GM19238 (cell line): ENCODE measurements around the gene ABHD17A.

Experiments used
- DNase-seq: peaks from one replicate; pipeline ENCODE4 v3.0.0; 2011; ENCODE audit warnings: low spot score; ENCODE audit not compliant: insufficient read length

Gene ABHD17A

DNA sequence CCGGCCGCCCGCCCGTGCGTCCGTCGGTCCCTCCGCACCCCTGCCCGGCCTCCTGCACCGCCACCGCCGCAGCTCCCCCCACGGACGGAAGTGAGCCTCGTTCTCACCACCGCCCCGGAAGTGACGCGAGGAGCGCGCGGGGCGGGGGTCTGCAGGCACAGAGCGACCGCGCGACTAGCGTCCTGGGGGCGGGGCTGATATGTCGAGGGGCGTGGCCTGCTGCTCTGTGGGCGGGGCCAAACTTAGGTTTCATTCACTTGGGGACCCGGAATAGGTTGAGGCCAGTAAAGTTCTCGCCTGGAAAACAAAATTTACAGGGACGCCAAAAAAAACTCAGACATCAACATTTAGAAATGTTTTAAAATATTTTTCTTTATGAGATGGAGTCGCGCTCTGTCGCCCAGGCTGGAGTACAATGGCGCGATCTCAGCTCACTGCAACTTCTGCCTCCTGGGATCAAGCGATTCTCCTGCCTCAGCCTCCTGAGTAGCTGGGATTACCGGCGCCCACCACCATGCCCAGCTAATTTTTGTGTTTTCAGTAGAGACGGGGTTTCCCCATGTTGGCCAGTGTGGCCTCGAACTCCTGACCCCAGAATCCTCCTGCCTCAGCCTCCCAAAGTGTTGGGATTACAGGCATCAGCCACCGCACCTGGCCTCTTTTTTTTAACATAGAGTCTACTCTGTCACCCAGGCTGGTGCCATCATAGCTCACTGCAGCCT, at the start of gene ABHD17A:
Gene ABHD17A, minus strand, starts transcription at position 99 of the 722 bp plus-strand sequence. CDS start 3,930 bp downstream, outside the sequence.
- peak; percentile 98 for DNase-seq

DNA sequence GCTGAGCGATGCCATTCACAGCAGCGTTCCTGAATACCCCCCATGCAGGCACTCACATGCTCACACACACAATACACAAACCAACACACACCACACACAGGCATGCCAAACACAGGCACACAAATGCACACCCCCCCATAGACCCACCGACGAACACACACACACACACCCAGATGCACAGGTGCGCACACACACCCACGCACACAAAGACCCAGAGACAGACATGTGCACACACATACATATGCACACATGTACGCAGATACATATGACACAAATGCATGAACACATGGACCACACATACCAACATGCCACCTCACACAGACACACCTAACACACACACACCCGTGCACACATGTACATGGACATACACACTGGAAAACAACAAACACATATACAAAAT, 48.6 kb upstream of the ABHD17A start:
- DNase-seq: no peak

DNA sequence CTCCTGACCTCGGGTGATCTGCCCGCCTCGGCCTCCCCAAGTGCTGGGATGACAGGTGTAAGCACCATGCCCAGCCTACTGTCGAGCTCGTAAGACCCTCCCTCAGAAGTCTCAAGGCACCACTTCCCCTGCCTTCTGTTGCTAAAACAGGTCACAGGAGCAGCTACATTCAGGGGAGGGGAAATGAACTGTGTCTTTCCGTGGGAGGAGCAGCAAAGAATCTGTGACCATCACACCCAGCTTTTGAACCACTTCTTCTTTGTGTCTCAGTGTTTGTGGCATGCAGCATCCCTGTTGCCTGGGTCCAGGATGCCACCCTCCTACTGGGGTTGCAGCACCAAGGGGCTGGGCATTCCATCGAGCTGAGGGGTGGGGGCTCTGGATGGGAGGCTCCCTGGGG, 47.9 kb upstream of the ABHD17A start:
- no peak for DNase-seq

DNA sequence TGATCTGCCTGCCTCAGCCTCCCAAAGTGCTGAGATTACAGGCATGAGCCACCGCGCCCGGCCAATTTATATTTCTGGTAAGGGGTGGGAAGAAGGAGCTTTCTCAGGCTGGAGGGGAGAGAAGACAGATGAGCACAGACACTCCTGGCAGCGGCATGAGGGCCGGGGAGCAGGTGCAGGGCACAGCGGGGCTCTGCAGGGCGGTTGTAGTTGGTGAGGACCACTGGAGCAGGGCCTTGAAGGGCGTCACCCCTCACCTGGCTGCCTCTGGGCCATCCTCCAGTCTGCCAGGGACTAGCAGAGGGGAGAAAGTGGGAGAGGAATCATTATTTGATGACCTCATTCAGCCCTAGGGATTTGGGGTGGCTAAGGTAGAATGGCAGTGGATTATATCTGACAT, 47.1 kb upstream of the ABHD17A start:
- no peak for DNase-seq

- no peak for DNase-seq
Measured at GRCh38 chr19:1931445-1931844, 46.1 kb upstream of the ABHD17A start.

DNA sequence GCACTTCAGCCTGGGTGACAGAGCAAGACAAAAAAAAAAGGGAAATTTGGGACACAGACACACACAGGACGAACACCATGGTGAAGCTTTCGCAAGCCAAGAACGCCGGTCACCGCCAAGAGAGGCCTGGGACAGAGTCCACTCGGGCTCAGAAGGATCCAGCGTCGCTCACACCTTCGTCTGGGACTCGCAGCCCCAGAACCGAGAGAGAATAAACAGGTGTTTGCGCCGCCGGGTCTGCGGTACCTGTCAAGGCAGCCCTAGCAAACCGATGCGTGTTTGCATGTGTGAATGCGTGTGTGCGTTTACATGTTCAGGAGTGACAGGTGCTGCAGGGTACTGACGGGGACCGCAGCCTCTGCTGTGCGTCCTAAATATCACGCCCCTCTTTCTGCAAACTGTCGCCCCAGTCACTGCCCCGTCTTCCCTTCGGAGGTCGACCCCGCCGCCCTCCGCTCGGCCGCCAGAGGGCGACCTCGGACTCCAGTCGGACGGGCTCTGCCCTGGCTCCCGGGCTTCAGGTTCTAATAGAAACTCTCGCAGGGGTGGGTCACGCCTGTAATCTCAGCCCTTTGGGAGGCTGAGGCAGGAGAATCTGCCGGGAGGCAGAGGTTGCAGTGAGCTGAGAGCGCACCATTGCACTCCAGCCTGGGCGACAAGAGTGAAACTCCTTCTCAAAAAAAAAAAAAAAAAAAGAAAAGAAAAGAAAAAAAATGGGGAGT, 43.9 kb upstream of the ABHD17A start:
- peak; percentile 89 for DNase-seq

- no peak for DNase-seq
Measured at GRCh38 chr19:1925544-1925943, 40.2 kb upstream of the ABHD17A start.

DNA sequence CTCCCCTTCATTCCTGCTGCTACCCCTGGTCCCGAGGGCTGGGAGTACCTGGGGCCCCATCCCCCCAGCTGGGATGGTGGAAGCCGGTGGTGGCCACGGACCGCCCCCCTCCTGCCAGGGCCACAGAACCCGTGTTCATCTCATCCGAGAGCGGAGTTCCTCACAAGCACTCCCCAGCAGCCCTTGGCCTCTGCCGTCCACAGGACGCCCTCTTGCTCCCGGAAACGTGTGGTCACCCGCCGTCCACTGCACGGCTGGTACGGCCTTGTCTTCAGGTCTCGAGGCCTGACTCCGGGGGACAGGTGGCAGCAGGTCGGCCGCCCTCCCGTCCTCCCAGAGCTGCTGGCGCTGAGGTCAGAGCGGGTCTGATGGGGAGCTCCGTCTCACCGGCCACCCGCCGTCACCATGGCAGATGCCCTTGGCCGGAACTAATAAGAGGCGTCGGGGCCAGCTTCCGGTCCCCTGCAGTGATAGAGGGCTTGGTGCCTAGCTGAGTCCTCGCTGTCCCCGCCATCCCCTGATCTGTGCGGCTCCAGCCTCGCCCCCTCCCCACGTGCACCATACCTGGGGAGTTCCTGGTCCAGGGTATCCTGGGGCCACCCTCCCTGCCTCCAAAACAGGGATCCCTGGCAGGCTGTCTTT, 39.1 kb upstream of the ABHD17A start:
- no peak for DNase-seq

DNA sequence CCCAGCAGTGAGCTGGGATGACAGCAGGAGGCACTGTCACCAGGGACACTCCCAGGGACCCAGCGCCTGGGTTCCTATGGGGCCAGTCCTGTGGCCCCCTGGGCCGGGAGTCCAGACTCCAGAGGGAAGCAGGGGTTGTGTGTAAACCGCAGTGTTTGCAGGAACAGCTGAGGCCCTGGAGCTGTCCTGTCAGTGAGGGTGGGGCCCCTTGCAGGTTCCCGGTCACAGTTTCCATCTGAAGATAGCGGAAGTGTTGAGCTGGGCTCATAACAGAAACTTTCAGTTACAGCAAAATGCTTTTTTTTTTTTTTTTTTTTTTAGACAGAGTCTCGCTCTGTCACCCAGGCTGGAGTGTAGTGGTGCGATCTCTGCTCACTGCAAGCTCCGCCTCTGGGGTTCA, 38.0 kb upstream of the ABHD17A start:
- no peak for DNase-seq

GRCh38 chr19:1922803-1923202, 37.5 kb upstream of the ABHD17A start:
- no peak for DNase-seq

DNA sequence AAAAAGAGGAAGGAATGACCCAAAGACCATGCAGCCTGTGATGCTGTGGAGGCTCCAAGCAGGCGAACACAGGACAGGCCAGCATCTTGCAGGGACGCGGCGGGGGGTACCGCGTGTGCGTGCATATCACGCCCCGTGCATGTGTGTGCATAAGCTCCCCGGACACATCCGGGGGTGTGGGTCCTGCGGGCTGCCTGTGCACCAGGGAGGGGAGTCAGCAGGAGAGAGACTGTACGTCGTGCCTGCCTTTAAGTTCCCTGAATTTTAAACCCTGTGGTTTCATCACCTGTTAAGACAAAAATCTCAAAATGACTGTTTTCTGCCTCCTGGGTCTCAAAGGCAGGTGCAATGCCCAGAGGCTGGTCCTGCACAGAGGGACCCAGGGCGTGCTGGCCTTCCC, 36.5 kb upstream of the ABHD17A start:
- no peak for DNase-seq

DNA sequence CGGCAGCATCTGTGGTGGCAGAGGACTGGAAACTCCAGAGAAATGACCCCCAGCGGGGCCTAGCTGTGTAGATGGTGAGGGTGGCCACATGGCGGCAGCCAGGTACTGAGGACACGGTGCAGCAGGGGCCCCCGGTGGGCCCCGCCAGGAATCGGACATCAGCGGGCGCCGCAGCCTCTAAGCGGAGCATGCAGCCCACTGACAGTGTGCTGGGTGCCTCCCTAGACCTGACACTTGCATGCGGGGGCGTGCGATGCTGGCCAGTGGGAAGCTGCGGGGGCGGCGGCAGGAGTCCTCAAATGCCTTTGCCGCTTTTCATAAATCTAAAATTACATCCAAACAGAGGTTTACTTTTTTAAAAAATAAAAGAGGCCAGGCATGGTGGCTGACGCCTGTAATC, 36.0 kb upstream of the ABHD17A start:
- DNase-seq: no peak

GRCh38 chr19:1920644-1921043, 35.3 kb upstream of the ABHD17A start:
- DNase-seq: no peak

GRCh38 chr19:1918975-1919374, 33.7 kb upstream of the ABHD17A start:
- no peak for DNase-seq

DNA sequence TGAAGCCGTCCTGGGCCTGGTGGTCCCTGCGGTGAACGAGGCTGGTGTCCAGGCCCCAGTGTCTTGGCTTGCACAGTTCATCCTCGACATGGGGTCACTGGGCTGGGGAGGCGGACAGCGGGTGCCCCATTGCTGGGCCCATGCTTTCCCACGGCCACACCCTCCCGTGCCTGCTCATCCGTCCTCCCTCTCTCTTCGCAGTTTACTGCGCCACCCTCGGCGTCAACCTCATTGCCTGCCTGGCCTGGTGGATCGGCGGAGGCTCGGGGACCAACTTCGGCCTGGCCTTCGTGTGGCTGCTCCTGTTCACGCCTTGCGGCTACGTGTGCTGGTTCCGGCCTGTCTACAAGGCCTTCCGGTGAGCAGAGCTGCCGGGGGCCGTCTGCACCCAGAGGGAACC, 32.6 kb upstream of the ABHD17A start:
- DNase-seq: no peak

DNA sequence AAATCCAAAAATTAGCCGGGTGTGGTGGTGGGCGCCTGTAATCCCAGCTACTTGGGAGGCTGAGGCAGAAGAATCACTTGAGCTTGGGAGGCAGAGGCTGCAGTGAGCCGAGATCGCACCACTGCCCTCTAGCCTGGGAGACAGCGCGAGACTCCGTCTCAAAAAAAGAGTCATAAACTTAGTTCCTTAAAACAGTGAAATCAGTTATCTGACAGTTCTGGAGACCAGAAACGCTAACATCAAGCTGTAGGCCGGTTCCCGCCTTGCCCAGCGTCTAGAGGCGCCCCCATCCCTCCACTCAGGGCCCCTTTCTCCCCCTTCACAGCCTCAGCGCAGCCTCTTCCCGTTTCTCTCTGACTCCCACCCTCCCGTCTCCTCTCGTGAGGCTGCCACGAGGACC, 31.9 kb upstream of the ABHD17A start:
- DNase-seq: no peak

DNA sequence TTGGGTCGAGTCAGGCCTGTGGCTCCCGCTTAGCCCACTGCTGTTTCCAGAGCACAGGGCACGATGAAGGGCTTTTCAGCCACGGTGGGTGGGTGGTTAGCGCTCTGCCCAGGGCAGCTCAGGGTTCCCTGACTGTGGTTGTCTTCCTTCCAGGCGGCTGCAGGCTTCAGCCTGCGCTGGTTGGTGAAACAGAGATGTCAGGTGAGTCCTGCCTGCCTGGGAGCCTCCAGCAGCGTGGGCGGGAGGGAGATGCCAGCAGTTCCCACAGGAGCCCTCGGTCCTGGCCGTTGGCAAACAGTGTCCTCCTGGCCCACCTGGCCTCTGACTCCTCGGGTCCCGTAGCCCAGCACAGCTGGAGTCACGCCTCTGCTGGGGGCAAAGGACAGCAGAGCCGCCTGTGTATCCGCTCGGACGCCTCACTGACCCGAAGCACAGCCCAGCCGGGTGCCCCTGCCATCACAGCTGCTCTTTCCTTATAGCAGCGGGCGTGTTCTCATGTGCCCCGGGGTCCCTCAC, 29.6 kb upstream of the ABHD17A start:
- no peak for DNase-seq

DNA sequence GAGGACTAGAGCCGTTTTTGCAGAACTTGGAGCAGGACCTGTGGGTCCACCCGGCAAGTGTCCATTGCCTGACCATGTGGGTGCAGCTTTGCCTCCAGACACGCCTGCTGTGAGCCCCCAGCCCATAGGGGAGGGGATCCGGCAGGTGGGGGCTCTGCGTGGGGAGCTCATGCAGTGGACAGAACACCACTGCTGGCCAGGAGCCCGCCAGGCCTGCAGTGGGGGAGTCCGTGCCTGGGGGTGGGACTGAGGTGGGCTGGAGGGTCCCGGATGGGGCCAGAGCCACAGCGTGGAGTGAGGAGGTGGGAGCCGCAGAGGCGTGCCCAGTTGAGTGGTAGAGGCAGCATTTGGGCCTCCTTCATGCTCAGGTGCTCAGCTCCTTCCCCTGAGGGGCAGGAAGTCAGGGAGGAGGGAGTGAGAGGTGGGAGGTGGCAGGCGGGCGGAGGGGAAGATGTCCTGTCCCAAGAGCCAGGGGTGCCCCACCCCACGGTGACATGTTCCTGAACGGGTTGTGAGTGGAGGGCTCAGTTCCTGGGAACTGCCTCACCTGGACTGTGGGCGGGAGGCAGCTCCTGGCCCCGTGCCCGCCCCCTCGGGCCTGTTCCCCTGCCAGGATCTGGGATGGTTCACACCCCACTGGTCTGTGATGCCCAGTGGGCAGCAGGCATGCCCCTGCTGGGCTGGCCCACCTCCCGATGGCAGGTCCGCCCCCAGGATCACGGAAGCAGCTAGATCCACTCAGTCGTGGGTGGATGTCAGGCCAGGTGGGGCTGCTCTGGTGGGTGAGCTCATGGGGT, 28.7 kb upstream of the ABHD17A start:
- no peak for DNase-seq

DNA sequence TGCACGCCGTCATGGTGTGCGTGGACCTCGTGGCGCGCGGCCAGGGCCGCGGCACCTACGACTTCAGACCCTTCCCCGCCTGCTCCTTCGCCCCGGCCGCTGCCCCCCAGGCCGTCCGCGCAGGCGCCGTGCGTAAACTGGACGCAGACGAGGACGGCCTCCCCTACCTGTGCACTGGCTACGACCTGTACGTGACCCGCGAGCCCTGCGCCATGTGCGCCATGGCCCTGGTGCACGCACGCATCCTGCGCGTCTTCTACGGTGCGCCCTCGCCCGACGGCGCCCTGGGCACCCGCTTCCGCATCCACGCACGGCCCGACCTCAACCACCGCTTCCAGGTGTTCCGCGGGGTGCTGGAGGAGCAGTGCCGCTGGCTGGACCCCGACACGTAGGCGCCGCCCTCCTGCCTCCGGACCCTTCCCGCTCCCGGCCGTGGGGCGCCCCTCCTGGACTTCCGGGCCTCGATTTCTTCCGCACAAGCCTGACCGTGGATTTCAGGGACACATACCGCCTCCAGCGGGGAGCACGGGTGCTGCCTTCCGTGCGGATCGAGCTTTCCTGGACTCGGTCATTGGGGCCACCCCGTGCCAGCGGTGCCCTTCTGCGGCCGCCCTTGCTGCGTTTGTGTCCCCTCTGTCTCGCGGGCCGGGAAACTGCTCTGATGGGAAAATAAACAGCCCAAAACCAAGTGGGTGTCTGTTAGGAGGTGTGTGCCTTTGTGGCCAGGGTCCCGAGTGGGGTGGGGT, 27.6 kb upstream of the ABHD17A start:
- DNase-seq: no peak

DNA sequence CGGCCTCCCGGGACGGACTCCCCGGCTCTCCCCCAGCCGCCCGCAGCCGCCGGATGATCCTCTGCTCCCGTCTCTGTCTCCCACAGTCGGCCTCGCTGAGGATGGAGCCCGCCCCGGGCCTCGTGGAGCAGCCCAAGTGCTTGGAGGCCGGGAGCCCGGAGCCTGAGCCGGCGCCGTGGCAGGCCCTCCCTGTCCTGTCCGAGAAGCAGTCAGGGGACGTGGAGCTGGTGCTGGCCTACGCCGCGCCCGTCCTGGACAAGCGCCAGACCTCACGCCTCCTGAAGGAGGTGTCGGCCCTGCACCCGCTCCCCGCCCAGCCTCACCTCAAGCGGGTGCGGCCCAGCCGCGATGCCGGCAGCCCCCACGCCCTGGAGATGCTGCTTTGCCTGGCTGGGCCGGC, 26.7 kb upstream of the ABHD17A start:
- DNase-seq: no peak

DNA sequence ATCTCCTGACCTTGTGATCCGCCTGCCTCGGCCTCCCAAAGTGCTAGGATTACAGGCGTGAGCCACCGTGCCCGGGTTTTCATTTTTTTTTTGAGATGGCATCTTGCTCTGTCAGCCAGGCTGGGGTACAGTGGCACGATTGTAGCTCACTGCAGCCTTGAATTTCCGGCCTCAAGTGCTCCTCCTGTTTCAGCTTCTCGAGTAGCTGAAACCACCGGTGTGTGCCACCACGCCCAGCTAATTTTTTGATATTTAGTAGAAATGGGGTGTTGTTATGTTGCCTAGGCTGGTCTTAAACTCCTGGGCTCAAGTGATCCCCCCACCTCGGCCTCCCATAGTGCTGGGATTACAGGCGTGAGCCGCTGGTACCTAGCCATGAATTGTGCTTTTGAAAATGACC, 25.8 kb upstream of the ABHD17A start:
- no peak for DNase-seq
